ENCODE data around the gene SHB. TPM values are rescaled to one million over a fixed set of nuclear protein-coding genes. Genes with fewer than 3 reads are reported as not detected.
A peak's percentile ranks its signal among the peaks of the same experiment; 100 is the strongest.

Gene SHB
- total and polyA plus RNA-seq, 8 donors: 16.1 to 26.8 (median 21.9) TPM

- peaks cover 0 to 32% of the 10 kb centered on the region in 2 donors for H3K4me1 ChIP-seq
- H3K36me3 ChIP-seq: peaks cover 0 to 14% of the 10 kb centered on the region in 2 donors
- H3K9me3 ChIP-seq: no peaks in the 10 kb centered on the region
- H3K4me3 ChIP-seq: no peak overlapping the region
- ATAC-seq (no peak), DNase-seq (no peak)
- no peaks in the 10 kb centered on the region for H3K27me3 ChIP-seq
- intact Hi-C loops (cut with DNase I): no loop called here
- H3K27ac ChIP-seq: no peak overlapping the region
- no peak for TF ChIP-seq CTCF (IDR thresholded peaks at IDR 0.05)
These were observed 142.3 kb downstream of the SHB start for GRCh38 chr9:37926737-37927118.

GRCh38 chr9:37925786-37926736, 143.0 kb downstream of the SHB start:
- ATAC-seq (peak; percentile 71), DNase-seq (no peak)
- TF ChIP-seq CTCF (IDR thresholded peaks at IDR 0.05): no peak
- Histone ChIP-seq H3K4me1 (peaks cover 0 to 32% of the 10 kb centered on the region in 2 donors), H3K27ac (peak overlapping the region in 1 of 2 donors; percentile 17), H3K4me3 (no peak overlapping the region), H3K36me3 (peaks cover 0 to 14% of the 10 kb centered on the region in 2 donors), H3K27me3 (no peaks in the 10 kb centered on the region), H3K9me3 (no peaks in the 10 kb centered on the region)
- intact Hi-C loops (cut with DNase I): no loop called here

GRCh38 chr9:37925006-37925405, 144.0 kb downstream of the SHB start:
- intact Hi-C loops (cut with DNase I): no loop called here
- no peak for TF ChIP-seq CTCF (IDR thresholded peaks at IDR 0.05)
- peaks cover 0 to 14% of the 10 kb centered on the region in 2 donors for H3K36me3 ChIP-seq
- no peaks in the 10 kb centered on the region for H3K9me3 ChIP-seq
- DNase-seq (peak in 1 of 4 donors; percentile 58), ATAC-seq (no peak)
- no peaks in the 10 kb centered on the region for H3K27me3 ChIP-seq
- H3K4me3 ChIP-seq: no peak overlapping the region
- peak overlapping the region in 1 of 2 donors; percentile 17 for H3K27ac ChIP-seq
- peaks cover 0 to 32% of the 10 kb centered on the region in 2 donors for H3K4me1 ChIP-seq

GRCh38 chr9:37924538-37924937, 144.5 kb downstream of the SHB start:
- H3K9me3 ChIP-seq: no peaks in the 10 kb centered on the region
- DNase-seq (no peak), ATAC-seq (no peak)
- intact Hi-C loops (cut with DNase I): no loop called here
- peaks cover 0 to 11% of the 10 kb centered on the region in 2 donors for H3K36me3 ChIP-seq
- H3K4me3 ChIP-seq: no peak overlapping the region
- H3K27ac ChIP-seq: no peak overlapping the region
- peaks cover 0 to 28% of the 10 kb centered on the region in 2 donors for H3K4me1 ChIP-seq
- no peak for TF ChIP-seq CTCF (IDR thresholded peaks at IDR 0.05)
- no peaks in the 10 kb centered on the region for H3K27me3 ChIP-seq

- intact Hi-C loops (cut with DNase I): no loop called here
- peaks cover 0 to 5% of the 10 kb centered on the region in 2 donors for H3K36me3 ChIP-seq
- no peak for ATAC-seq
These were observed 145.1 kb downstream of the SHB start for GRCh38 chr9:37923796-37924427.

More at GRCh38 chr9:37923796-37924427, 145.1 kb downstream of the SHB start:
- no peaks in the 10 kb centered on the region for H3K27me3 ChIP-seq
- H3K4me3 ChIP-seq: no peak overlapping the region
- H3K9me3 ChIP-seq: no peaks in the 10 kb centered on the region
- no peak for TF ChIP-seq CTCF (IDR thresholded peaks at IDR 0.05)
- no peak overlapping the region for H3K27ac ChIP-seq
- peaks cover 0 to 25% of the 10 kb centered on the region in 2 donors for H3K4me1 ChIP-seq
- peak in 1 of 4 donors; percentile 63 for DNase-seq

Measured in left lung (tissue), 10 donors.